HG03558 (cell line): ENCODE measurements around the gene HSPG2.
"Not testable (repeated sequence)": the region's sequence is repeated elsewhere in the genome, so short reads cannot be mapped to it uniquely, and the experiment has no call there.

Experiments
- ATAC-seq: cut with Tn5 transposase; IDR thresholded peaks from one replicate; pipeline ENCODE4 v1.9.1; 2021; ENCODE audit warnings: moderate number of reproducible peaks; ENCODE audit not compliant: unreplicated experiment; ENCODE audit errors: extremely low read depth

HSPG2 gene

DNA sequence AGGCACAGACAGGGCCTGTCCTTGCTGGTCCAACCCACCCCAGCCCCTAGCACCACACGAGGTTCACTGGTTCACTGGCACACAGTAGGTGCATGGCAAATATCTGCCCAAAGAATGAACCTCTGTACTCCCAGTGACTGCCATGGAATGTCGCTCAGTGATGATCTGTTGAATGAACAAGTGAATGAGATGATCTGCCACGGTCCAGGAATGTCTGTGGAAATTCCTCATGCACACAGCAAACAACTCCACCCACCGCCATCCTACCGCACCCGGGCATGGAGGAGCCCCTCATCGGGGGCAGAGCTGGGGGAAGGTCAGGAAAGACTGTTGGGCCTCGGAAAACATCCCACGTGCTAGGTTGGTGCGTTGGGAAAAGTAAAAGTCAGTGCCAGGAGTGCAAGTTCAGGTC, 1.7 kb downstream of the HSPG2 start:
- no peak for ATAC-seq

DNA sequence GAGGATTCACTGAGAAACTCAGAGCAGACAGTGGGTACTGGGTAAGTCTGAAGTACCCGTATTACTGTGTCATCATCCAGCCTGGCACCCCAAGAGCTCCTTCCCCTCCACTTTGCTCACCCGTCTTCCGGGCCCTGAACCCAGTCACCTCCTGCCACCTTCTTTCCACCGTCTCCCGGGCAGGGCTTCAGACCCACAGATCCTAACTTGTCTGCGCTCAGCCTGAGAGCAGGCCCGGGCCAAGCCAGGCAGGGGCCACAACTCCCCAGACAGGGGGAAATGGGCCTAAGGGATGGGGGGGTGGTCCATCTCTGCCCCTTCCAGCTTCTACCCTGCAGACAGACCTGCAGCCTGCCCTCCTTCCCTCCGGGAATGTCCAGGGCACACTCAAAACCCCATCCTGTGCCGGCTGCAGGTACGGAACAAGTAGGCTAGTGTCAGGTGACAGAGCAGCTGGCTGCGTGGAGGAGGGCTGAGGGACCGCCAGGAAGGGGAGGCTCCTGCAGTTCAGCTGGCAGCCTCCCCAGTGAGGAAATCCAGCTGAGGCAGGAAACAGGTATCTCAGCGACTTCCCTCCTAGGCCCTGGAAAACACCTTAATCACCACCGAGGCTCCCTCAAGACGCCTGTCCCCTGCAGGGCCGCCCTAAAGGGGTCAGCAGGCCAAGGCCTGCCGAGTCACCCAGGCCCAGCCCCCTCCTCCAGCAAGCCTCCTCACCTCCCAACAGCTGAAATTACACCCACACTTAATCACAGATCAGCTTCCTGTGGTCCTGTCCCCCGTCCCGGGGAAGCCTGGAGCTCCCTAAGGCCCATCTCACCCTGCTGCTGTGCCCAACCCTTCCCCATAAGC, 3.5 kb downstream of the HSPG2 start:
- no peak for ATAC-seq

DNA sequence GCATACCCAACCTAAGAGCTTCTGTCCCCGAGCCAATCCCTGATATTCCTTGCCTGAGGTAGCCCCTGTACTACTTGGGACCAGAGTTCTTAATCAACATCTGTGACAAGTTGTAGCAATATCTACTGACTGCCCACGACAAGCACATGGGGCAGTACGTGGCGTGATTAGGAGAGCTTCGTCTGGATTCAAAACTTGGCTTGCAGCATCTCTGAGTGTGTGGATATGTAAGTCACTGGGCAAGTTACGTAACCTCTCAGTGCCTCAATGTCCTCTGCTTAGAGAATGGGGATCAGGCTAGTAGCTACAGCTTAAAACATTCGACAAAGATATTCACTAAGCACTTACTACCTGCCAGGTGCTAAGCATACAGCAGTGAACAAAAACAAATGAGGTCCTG, 5.0 kb downstream of the HSPG2 start:
- no peak for ATAC-seq

DNA sequence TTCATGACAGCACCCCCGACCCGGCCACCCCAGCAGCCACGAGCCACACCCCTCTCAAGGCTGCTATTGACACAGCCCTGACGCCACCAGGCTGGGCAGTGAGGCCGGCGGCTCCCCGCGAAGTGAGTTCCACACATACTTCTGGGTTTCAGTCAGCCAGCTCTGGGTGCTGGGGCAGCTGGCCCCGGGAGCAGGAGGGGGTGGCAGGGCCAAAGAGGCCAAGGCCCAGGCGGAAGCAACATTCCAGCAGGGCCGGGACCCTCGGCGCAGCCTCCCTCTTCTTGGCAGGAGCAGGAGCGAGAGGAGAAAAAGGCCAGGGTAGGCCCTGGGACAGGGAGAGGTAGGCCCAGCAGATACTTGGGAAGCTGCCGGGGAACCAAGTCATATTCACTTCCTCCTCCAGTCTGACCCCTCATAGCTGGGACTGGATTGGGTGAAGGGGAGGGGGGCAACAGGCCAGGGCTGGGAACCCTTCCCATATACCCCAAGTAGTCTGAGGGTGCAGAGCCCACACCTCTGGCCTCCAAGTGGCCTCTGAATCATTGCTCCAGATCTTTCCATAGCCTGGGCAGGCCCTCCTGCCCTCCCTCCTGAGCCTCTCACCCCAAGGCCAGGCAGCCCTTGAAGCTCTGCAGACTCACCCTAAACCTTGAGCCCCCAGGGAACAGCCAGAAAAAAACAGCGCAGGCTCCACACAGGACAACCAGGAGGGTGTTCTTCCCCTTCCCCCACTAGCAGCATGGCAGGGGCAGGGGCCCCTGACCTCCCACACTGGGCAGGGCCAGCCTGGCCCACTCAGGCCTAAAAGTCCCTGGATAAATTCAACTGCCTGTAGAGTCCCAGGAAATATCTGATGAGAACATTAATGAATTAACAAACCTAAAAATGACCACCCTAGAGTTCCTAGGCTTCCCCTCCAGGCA, 5.7 kb downstream of the HSPG2 start:
- no peak for ATAC-seq

DNA sequence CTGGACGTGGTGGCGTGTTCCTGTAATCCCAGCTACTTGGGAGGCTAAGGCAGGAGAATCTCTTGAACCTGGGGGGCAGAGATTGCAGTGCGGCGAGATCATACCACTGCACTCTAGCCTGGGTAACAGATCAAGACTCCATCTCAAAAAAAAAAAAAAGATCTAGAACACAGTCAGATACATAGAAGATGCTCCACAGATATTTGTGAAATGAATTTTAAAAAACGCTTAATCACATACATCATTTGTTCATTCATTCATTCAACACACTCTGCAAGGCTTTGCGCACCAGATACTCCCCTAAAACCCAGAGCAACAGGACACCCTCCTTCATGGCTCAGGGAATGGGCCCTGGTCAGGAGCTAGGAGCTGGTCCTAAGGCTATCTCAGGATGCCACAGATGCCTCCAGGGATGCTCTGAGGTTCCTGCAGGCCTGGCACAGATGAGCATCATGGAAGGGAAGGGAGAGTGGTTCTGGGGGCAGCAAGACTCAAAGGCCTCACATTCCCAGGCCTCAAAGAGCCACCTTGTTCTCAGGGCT, 6.4 kb downstream of the HSPG2 start:
- ATAC-seq: no peak

DNA sequence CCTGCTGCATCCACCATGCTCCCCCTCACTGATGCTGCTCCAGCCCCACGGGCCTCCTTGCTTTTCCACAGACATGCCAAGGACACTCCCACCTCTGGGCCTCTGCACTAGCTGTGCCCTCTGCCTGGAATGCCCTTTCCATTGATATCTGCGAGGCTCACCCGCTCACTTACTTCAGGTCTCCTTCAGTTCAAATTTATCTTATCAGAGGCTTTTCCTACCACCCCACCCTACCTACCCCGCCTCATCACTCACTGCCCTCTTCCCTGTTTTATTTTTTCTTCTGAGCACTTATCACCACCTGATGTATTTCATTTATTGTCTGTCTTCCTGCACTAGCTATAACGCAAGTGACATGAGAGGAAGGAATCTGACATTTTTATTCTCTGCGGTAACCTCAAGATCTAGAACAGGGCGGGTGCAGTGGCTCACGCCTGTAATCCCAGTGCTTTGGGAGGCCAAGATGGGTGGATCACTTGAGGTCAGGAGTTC, 7.0 kb downstream of the HSPG2 start:
- no peak for ATAC-seq

DNA sequence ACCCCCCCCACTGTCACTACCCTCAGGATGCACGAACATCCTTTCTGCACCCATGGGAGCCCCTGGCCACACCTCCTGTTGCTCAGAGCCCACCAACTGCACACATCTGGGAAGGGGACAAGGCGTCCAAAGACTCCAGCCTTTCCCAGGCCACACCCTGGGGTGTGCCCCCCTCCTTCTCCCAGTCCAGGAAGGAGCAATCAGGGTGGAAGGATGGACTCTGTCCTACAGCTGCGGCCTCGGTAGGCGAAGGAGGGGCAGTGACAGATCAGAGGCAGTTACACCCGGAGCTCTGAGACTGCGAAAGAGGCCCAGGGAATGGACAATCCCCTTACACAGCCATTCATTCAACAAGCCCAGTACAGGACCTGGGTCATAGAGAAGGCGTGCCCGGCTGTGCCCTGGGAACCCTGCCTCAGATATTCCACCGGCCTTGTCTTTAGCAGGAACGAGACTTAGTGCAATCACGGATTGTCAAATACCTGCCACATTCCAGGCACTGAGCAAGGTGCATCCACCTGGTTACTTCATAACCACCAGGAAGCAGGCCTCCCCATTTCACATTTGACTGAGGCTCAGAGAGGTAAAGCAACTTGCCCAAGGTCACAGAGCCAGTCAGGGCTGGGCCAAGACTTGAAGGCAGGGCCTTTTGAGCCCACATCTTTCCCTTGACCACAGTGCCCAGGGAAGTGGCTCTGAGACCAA, 9.4 kb downstream of the HSPG2 start:
- ATAC-seq: no peak

DNA sequence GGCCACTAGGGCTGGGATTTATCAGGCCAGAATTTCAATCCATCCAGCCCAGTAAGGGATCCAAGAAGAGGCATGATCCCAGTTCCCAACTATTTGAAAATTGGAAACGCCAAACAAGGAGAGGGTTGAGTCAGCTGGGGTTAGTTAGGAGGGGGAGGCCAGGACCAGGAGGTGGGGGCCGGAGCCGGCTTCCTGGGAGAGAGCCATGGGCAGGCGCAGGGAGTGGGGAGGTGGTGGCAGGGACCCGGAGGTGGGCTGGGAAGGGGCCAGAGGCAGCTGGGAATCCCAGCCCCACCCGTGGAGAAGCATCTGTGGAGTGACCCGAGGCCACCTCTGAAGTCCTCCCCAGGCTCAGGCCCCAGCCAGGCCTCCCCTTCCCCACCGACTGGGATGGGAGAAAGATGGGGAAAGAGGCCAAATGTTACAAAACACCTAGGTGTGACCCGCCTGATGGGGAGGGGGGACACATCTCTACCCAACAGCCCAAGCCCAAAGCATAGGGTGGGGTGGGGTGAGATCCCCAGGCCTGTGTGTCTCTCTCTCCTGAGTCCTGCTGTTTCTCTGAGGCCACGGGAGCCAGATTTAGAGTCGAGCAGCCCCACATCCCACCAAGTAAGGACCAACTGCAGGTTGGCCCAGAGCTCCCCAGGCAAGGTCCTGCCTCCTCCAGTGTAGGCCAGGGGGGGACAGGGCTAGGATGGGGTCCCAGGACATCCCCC, 10.1 kb downstream of the HSPG2 start:
- ATAC-seq: no peak

DNA sequence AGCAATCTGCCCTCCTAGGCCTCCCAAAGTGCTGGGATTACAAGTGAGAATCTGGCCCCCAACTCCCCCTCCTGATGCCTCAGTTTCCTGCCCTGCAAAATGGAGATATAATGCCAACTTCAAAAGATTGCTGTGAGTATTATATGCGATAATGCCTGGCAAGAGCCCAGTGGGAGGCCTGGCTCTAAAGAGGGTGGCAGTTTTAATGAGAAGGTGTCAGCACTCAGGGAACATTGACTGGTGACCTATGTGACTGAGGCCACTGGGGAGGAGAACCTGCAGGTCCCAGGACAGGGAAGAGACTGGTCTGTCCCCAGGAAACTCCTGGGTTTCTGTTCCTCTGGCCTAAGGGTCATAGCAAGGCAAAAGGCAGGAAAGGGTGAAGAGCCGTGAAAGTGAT, 11.0 kb downstream of the HSPG2 start:
- ATAC-seq: no peak

DNA sequence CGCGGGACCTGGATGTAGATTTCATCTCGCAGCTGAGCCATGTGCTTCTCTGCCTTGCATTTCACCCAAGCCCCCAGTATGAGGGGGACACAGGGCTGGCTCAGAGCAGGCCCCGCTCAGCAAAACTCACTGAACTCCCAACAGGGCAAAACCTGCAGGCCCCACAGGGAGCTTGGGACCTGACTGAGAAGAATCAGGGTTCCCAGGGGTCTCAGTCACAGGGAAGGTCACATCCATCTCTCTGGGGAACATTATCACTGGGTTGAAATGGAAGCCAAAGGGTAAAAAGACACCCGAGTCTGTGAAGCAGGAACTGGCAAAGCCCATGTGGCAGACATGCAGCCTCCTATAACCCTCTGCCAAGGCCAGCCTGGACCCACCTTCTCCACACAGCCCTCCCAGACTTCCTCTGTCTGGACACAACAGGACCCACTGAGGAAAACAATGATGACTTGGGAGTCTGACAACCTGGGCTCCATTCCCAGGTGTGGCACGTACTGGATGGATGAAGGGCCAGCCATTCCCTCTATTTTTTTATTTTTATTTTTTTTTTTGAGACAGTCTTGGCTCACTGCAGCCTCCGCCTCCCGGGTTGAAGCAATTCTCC, 11.7 kb downstream of the HSPG2 start:
- ATAC-seq: no peak

DNA sequence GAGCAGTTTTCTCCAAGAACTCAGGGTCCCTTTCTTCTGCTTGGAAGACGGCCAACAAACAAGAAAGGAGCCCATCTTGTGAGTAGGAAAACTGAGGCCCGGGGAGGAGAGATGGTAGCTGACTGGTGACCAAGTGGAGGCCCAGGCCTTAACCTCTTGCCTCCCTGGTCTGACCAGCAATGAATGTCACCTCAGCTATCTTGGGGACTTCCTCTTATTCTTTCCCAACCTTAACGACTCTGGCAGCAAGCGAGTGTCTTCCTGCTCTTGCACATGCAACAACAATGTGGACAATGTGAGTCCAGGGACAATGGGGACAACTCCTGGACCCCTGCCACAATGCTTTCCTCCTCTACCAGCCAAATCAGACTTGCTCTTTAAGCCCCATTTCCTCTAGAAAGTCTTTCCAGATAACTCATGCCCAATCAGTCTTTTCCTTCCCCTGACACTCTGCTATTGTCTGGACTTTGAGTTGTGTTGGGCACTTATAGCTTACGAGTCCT, 12.6 kb downstream of the HSPG2 start:
- ATAC-seq: no peak

DNA sequence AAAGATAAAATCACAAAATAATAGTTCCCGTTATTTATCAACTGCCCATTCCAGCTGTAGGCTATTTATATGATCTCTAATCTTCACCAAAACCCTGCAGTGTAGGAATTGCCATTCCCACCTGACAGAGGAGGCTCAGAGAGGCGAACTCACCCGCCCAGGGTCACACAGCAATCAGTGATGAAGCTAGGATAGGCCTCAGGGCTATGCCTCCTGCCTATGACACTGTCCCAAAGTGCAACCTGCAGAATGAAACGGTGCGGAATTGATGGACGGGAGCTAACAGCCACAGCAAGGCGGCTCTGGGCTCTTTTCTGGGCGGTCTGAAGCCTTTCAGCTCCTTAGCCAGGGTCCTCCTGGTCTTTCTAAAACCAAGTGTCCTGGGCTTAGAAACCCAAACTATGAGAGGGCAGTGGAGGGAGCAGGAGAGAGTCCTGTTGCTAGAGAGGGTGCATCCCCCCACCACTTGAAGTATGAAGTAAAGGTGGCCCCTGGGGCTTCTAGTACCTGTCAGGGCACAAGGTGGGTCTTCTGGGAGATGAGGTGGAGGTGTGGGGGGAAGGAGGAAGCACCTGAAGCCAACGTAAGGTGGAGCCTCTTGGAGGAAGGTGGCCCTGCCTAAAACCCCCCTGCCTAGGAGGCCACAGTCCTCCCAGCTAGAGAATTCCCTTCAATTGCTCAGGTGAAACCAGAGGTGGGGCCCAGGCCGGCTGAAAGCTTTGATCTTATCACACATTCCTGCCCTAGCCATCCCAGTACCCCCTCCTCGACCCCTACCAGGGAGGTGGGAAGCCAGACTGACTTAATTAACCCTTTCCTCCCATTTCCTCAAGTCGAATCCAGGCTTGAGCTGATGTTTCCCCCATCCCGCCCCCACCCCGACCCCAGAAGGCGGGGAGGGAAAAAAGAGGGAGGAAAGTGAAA, 14.8 kb downstream of the HSPG2 start:
- ATAC-seq: no peak

DNA sequence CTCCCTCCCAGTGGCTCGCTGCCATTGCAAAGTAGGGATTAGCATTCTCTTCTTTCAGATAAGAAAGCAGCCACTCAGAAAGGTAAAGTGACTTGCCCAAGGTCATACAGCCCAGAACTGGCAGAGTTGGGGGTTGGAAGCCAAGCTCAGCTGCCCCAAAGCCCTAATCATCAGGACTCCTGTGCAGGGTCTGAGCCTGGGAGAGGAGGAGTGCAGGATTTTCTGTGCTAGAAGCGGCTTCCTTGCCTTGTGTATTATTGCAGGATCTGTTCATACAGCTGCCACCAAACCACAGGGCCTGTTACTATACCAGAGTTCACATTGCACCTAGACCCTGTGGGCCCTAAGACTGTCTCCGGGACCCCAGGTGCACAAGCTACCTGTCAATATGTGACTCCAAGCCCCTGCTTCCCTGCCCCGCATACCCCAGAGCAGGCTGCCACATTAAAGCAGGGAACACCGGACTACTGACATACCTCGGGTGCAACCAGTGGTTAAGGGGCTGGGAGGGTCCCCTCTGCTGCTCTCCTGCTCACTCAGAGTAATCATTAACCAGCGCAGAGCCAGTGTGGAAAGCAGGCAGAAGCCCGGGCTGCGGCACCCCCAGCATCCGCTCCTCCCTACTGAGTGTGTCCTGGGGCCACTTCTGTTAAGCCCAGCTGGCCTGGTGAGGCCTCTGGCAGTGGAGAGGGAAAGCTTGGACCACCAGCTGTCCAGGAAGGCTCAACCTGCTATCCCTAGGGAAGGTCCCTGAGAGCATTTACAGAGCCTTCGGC, 15.8 kb downstream of the HSPG2 start:
- no peak for ATAC-seq

DNA sequence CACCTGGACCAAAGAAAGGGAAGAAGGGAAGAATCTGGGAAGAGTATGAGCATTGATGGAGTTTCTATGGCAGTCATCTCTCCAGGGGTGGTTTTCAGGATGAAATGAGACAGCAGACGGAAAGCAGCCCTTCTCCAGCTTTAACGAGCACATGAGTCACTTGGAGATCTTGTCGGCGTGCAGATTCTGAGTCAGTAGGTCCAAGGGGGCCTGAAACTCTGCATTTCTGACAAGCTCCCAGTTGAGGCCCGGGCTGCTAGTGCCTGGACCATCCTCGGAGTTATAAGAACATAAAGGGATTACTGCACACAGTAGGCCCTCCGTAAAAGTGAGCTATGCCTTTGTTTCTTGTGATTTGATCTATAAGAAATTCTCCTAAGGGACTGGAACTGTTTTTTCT, 17.6 kb downstream of the HSPG2 start:
- ATAC-seq: no peak

DNA sequence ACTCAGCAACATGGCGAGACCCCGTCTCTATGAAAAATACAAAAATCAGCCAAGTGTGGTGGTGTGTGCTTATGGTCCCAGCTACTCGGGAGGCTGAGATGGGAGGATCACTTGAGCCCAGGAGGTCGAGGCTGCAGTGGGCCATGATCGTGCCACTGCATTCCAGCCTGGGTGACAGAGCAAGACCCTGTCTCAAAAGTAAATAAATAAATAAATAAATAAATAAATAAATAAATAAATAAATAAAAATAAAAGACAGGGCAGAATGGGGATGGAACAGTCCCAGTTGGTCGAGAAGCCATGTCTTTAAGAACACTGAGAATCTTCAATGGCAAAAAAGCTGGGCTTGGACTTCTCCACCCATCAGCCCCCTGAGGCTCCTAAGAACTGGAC, 19.9 kb downstream of the HSPG2 start:
- not testable (repeated sequence) for ATAC-seq

DNA sequence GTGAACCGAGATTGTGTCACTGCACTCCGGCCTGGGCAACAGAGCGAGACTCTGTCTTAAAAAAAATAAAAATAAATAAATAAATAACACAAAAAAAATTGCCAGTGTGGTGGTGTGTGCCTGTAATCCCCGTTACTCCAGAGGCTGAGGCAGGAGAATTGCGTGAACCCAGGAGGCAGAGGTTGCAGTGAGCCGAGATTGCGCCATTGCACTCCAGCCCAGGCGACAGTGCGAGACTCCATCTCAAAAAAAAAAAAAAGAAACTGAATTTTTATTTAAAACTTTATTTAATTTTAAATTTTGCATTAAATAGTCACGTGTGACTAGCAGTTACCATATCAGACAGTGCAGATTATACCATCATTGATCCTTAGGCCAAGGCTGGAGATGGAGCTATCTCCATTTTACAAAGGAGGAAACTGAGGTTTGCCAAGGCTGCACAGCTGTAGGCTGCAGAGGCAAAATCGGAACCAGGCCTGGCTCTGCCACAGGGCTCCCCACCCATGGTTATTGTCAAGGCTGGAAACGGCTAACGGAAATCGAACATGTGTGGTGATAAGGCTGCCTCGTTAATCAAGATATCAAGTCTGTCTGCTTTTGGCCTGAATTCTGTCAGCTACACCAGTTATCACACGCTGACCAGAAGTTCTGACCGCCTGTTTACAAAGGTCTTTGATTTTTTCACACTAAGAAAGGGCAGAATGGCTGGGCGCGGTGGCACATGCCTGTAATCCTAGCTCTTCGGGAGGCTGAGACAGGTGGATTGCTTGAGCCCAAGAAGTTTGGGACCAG, 20.5 kb downstream of the HSPG2 start:
- no peak for ATAC-seq
